Measurements from ENCODE around the gene SNX9.
"Not testable (repeated sequence)": the region's sequence is repeated elsewhere in the genome, so short reads cannot be mapped to it uniquely, and the experiment has no call there.

The SNX9 gene

GRCh38 chr6:157944983-157945931 lies 122.2 kb downstream of the SNX9 start:
- Histone ChIP-seq H3K27me3 (ENCODE audit: control insufficient read depth, insufficient read depth, low read length) (no peaks in the 10 kb centered on the region), H3K4me1 (ENCODE audit: control insufficient read depth, insufficient read depth, low read length) (no peaks in the 10 kb centered on the region), H3K36me3 (ENCODE audit: control insufficient read depth, insufficient read depth, low read length) (peaks cover 61% of the 10 kb centered on the region), H3K9ac (ENCODE audit: low read length) (no peak overlapping the region), H3K9me3 (ENCODE audit: control insufficient read depth, insufficient read depth, low read depth, low read length) (peaks cover 4% of the 10 kb centered on the region; the same call in 1 of the 2 replicates), H3K27ac (ENCODE audit: low read depth, low read length) (no peak overlapping the region), H3K4me3 (ENCODE audit: low read depth, low read length) (no peak overlapping the region)

GRCh38 chr6:157946053-157946617 lies 123.1 kb downstream of the SNX9 start:
- Histone ChIP-seq H3K27me3 (ENCODE audit: control insufficient read depth, insufficient read depth, low read length) (no peaks in the 10 kb centered on the region), H3K9me3 (ENCODE audit: control insufficient read depth, insufficient read depth, low read depth, low read length) (peaks cover 8% of the 10 kb centered on the region; the same call in 1 of the 2 replicates), H3K27ac (ENCODE audit: low read depth, low read length) (no peak overlapping the region), H3K9ac (ENCODE audit: low read length) (no peak overlapping the region), H3K36me3 (ENCODE audit: control insufficient read depth, insufficient read depth, low read length) (peaks cover 53% of the 10 kb centered on the region), H3K4me3 (ENCODE audit: low read depth, low read length) (no peak overlapping the region), H3K4me1 (ENCODE audit: control insufficient read depth, insufficient read depth, low read length) (no peaks in the 10 kb centered on the region)

- H3K9me3 ChIP-seq (ENCODE audit: control insufficient read depth, insufficient read depth, low read depth, low read length), result peaks cover 8% of the 10 kb centered on the region; the same call in 1 of the 2 replicates
- no peaks in the 10 kb centered on the region for H3K27me3 ChIP-seq (ENCODE audit: control insufficient read depth, insufficient read depth, low read length)
- no peaks in the 10 kb centered on the region for H3K4me1 ChIP-seq (ENCODE audit: control insufficient read depth, insufficient read depth, low read length)
- no peak overlapping the region for H3K9ac ChIP-seq (ENCODE audit: low read length)
- no peak overlapping the region for H3K4me3 ChIP-seq (ENCODE audit: low read depth, low read length)
- peaks cover 44% of the 10 kb centered on the region for H3K36me3 ChIP-seq (ENCODE audit: control insufficient read depth, insufficient read depth, low read length)
- H3K27ac ChIP-seq (ENCODE audit: low read depth, low read length), result no peak overlapping the region
Measured at GRCh38 chr6:157946865-157947532, 124.0 kb downstream of the SNX9 start.

GRCh38 chr6:157950899-157951298 lies 127.9 kb downstream of the SNX9 start:
- not testable (repeated sequence) for H3K9ac ChIP-seq (ENCODE audit: low read length); H3K27me3 ChIP-seq (ENCODE audit: control insufficient read depth, insufficient read depth, low read length); H3K4me1 ChIP-seq (ENCODE audit: control insufficient read depth, insufficient read depth, low read length); H3K27ac ChIP-seq (ENCODE audit: low read depth, low read length); H3K36me3 ChIP-seq (ENCODE audit: control insufficient read depth, insufficient read depth, low read length); H3K4me3 ChIP-seq (ENCODE audit: low read depth, low read length); H3K9me3 ChIP-seq (ENCODE audit: control insufficient read depth, insufficient read depth, low read depth, low read length)

- no peaks in the 10 kb centered on the region for H3K27me3 ChIP-seq (ENCODE audit: control insufficient read depth, insufficient read depth, low read length)
- H3K27ac ChIP-seq (ENCODE audit: low read depth, low read length), result no peak overlapping the region
- H3K4me3 ChIP-seq (ENCODE audit: low read depth, low read length), result no peak overlapping the region
- peaks cover 8% of the 10 kb centered on the region; the same call in 1 of the 2 replicates for H3K9me3 ChIP-seq (ENCODE audit: control insufficient read depth, insufficient read depth, low read depth, low read length)
- H3K9ac ChIP-seq (ENCODE audit: low read length), result no peak overlapping the region
- peaks cover 6% of the 10 kb centered on the region; the same call in 1 of the 2 replicates for H3K4me1 ChIP-seq (ENCODE audit: control insufficient read depth, insufficient read depth, low read length)
- H3K36me3 ChIP-seq (ENCODE audit: control insufficient read depth, insufficient read depth, low read length), result no peaks in the 10 kb centered on the region
Measured at GRCh38 chr6:157951828-157952227, 128.8 kb downstream of the SNX9 start.

- Histone ChIP-seq H3K4me3 (ENCODE audit: low read depth, low read length) (no peak overlapping the region), H3K27me3 (ENCODE audit: control insufficient read depth, insufficient read depth, low read length) (no peaks in the 10 kb centered on the region), H3K9ac (ENCODE audit: low read length) (no peak overlapping the region), H3K27ac (ENCODE audit: low read depth, low read length) (no peak overlapping the region), H3K4me1 (ENCODE audit: control insufficient read depth, insufficient read depth, low read length) (peaks cover 6% of the 10 kb centered on the region; the same call in 1 of the 2 replicates), H3K36me3 (ENCODE audit: control insufficient read depth, insufficient read depth, low read length) (no peaks in the 10 kb centered on the region), H3K9me3 (ENCODE audit: control insufficient read depth, insufficient read depth, low read depth, low read length) (peaks cover 12% of the 10 kb centered on the region)
Measured at GRCh38 chr6:157952861-157953351, 129.9 kb downstream of the SNX9 start.

GRCh38 chr6:157953580-157954091 lies 130.6 kb downstream of the SNX9 start:
- Histone ChIP-seq H3K27me3 (ENCODE audit: control insufficient read depth, insufficient read depth, low read length) (no peaks in the 10 kb centered on the region), H3K4me3 (ENCODE audit: low read depth, low read length) (no peak overlapping the region), H3K27ac (ENCODE audit: low read depth, low read length) (no peak overlapping the region), H3K9me3 (ENCODE audit: control insufficient read depth, insufficient read depth, low read depth, low read length) (peaks cover 18% of the 10 kb centered on the region), H3K36me3 (ENCODE audit: control insufficient read depth, insufficient read depth, low read length) (no peaks in the 10 kb centered on the region), H3K9ac (ENCODE audit: low read length) (no peak overlapping the region), H3K4me1 (ENCODE audit: control insufficient read depth, insufficient read depth, low read length) (peaks cover 6% of the 10 kb centered on the region; the same call in 1 of the 2 replicates)

- Histone ChIP-seq H3K27ac (ENCODE audit: low read depth, low read length) (no peak overlapping the region), H3K9me3 (ENCODE audit: control insufficient read depth, insufficient read depth, low read depth, low read length) (peaks cover 22% of the 10 kb centered on the region), H3K4me1 (ENCODE audit: control insufficient read depth, insufficient read depth, low read length) (peaks cover 6% of the 10 kb centered on the region; the same call in 1 of the 2 replicates), H3K27me3 (ENCODE audit: control insufficient read depth, insufficient read depth, low read length) (no peaks in the 10 kb centered on the region), H3K4me3 (ENCODE audit: low read depth, low read length) (no peak overlapping the region), H3K9ac (ENCODE audit: low read length) (no peak overlapping the region), H3K36me3 (ENCODE audit: control insufficient read depth, insufficient read depth, low read length) (no peaks in the 10 kb centered on the region)
Measured at GRCh38 chr6:157954150-157955117, 131.4 kb downstream of the SNX9 start.

- Histone ChIP-seq H3K4me3 (ENCODE audit: low read depth, low read length) (no peak overlapping the region), H3K36me3 (ENCODE audit: control insufficient read depth, insufficient read depth, low read length) (no peaks in the 10 kb centered on the region), H3K27ac (ENCODE audit: low read depth, low read length) (no peak overlapping the region), H3K4me1 (ENCODE audit: control insufficient read depth, insufficient read depth, low read length) (peaks cover 6% of the 10 kb centered on the region; the same call in 1 of the 2 replicates), H3K9ac (ENCODE audit: low read length) (no peak overlapping the region), H3K27me3 (ENCODE audit: control insufficient read depth, insufficient read depth, low read length) (no peaks in the 10 kb centered on the region), H3K9me3 (ENCODE audit: control insufficient read depth, insufficient read depth, low read depth, low read length) (peaks cover 24% of the 10 kb centered on the region)
Measured at GRCh38 chr6:157955675-157956074, 132.6 kb downstream of the SNX9 start.
